Left ventricle myocardium superior (tissue), 1 donor: Measurements from ENCODE around the gene HDAC2. TPM values are rescaled to one million over a fixed set of nuclear protein-coding genes. Genes with fewer than 3 reads are reported as not detected.
"Not testable (repeated sequence)": the region's sequence is repeated elsewhere in the genome, so short reads cannot be mapped to it uniquely, and the experiment has no call there.

ENCODE experiments used
- ATAC-seq: fragments of 200-7000 bp; cut with Tn5 transposase; one replicate; pipeline ENCODE4 v1.9.1; 2020; ENCODE audit warnings: mild to moderate bottlenecking, moderate library complexity
- DNase-seq: peaks from one replicate; pipeline ENCODE4 v3.0.0-alpha.2; 2020
- intact Hi-C: fragments of 100-400 bp; cut with micrococcal nuclease; formaldehyde crosslinking; loops from one replicate; pipeline ENCODE4 v1.11.0; 2022
- total RNA-seq: library from RNA; stranded (reverse); fragmentation: NEBNext Ultra II Directional; extraction: Animal tissue kit (Norgen Biotek cat#: 25700); gene quantifications from one replicate; pipeline ENCODE4 v1.2.1, GENCODE V29; 2021
- donor health status: DM: no; HTN: yes; CAD: no; lungs with severe emphysema.

Gene HDAC2
- total RNA-seq, 1 donor from 2014 or later = 46.7 TPM

DNA sequence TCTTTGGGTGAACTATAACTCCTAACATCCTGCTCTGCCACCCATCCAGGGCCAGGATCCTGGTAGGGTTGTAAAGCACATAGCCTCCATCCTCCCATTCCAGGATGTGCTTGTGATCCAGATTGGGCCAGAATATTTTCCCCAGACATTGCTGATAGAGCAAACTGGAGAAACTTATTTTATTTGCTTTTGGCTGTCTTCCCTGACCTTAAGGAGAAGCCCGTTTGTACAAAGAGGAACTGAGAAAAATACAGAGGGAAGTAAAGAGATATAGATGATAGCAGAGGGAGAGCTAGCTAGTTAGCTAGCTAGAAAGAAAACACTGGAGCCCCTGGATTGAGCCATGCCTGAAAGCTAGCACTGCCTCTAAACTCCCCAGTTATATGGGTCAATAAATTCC, 9.0 kb upstream of the HDAC2 start:
- ATAC-seq = peak; percentile 42
- intact Hi-C loops = no loop called here
- no peak for DNase-seq

DNA sequence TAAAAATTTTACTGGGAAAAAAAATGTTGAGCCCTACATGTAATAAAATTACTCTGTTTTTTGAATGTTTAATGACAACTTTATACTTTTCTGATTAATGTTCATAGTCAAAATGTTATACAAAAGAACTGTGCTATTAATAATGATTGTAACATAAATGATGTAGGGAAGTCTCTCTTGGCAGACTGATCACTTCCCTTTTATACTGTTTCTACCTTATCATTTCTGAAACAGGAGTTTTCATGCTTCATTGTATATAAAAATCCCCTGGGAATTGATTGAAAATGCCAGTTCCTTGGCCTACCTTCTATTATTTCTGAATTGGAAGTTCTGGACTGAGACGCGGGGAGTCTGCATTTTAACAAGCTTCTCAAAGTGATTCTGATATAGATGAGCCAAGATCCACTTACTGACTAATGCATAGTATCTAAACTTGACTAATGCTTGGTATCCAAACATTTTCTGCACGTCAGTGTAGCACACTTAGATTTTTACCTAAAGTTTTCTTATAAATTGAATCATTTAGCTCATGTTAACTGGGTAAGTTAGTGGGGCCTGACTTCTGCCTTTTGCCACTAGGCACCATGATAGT, 7.2 kb upstream of the HDAC2 start:
- intact Hi-C loops = no loop called here
- ATAC-seq = no peak
- DNase-seq = no peak

DNA sequence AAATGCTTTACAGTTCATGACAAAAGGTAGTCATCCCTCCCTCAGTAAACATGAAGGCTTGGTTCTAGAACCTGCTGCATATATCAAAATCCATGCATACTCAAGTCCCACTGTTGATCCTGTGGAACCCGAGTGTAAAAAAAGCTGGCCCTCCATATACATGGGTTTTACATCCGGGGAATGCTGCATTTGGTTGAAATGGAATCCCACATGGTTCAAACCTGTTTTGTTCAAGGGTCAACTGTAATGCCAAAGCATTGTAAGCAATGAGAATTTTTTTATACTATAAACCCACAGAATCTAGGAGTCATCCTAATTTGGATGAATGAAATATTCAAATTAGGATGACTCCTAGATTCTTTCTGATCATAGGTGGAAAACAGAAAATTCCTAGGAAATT, 5.9 kb upstream of the HDAC2 start:
- intact Hi-C loops = no loop called here
- no peak for ATAC-seq
- DNase-seq = no peak

DNA sequence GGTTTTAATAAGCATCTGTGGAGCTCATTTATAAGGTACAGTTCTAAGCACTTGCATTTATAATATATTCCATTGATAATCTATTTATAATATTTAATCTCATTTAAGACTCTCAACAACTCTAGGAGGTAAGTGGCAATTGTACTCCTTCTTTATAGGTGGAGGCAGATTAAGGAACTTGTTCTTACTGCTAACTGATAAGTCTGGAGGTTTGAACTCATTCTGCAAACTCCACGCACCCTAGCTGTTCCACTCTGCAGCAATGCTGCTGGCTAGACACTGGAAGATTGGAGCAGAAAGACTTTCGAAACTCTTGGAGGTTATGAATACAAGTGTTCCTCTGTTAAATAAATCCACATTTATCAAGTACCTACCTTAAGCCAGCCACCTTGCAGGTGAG, 793 bp upstream of the HDAC2 start:
- DNase-seq = no peak
- ATAC-seq = no peak
- intact Hi-C loops = no loop called here

DNA sequence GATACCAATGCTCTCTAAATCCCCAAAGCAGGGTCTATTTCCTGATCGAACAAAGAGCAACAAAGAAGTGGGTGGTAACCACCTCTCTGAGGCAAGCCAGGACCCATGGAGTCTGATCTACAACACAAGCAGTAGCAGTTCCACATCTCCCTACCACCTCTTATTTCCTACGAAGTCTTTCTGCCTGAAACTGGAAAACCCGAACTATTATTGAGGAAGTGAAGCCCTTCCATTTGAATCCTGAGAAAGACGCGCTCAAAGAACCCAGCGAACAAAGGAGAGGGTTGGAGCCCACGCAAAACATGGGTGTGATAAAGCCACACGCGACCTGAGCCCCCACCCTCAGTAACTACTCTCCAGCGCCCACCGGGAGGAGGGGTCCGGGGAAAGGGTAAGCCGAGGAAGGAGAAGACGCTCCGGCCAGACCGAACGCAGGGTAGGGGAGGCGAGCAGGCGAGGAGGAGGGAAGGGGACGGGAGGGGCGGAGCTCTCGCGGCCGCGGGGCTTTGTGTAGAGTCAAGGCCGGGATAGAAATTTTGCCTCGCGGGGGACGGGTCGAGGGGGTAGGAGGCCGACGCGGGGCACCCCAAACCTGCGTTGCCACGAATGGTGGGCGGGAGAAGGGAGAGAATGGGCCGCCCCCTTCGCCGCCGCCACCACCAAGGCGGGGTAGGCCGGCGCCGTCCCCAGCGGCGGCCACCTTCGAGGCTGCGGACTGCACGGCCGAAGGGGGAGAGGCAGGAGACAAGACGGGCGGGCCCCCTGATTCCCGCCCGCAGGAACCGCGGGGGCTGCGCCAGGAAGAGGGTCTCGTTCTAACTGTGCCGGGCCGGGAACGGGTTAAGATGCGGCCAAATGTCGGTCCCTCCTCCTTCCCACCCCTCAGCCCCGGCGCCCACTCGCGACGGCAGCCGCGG, 802 bp downstream of the HDAC2 start:
- DNase-seq (peak; percentile 69), ATAC-seq (peak; percentile 62)
- intact Hi-C loops = no loop called here

DNA sequence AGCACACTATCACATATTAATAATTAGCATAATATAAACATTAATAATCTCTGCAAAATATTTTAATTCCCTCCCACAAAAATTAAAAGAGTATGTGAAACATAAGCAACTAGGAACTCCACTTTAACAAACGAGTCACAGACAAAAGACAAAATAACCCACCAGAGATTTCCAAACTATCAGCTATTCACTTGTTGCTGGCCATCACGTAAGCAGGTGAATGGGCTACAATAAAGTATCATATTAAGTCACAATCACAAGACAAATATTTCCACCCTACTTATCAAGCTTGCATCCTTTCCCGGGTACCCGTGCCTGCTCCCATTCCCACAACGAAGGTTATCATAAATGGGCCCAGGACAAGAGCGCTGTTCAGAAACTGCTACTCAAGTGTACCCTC, 2.5 kb downstream of the HDAC2 start:
- ATAC-seq (no peak), DNase-seq (no peak)
- intact Hi-C loops = no loop called here

DNA sequence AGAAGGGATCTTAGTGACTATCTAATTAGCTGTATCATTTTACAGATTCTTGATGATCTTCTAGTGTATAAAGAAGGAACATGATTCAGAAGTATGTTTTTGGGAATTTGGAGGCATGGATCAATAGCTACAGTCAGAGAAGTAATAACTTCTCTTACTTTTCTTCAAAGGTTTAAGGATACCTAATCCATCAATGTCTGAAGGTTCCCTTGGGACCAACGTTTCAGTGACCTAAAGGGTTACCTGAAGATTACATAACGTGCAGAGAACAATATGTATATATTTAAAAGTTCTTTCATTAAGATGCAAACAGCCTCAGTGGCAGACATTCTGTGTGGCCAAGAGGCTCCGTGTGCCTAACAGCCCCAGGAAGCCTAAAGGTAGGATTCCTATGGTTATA, 3.2 kb downstream of the HDAC2 start:
- DNase-seq = no peak
- intact Hi-C loops = no loop called here

DNA sequence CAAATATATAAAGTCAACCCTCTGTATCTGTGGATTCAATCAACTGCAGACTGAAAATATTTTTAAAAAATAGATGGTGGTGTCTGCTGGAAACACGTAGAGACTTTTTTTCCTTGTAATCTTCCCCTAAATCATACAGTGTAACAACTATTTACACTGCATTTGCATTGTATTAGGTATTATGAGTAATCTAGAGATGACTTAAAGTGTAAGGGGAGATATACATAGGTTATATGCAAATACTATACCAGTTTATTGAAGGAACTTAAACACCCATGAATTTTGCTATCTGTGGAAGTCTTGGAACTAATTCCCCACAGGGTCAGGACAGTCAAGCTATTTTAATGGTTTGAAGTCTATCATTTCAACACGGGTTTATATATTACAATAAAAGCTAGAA, 10.2 kb downstream of the HDAC2 start:
- intact Hi-C loops = no loop called here
- DNase-seq (no peak), ATAC-seq (no peak)

More for the DNA sequence above, 3.2 kb downstream of the HDAC2 start:
- ATAC-seq = no peak

DNA sequence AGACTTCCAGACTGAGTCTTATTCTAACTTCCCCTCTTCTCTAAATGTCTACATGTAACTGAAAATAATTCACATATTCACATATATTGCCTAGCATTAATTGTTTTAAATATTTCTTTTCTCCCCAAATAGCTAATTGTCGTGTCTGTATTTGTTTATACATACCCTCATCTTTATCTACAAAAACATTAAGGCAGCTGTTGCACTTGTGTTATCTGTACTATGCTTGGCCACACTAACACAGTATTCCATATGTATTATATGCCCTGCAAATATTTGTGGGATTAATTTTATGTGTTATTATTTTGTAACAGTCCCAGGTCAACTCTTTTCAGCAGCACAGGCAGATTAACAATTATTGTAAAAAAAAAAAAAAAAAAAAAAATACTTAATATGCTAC, 11.7 kb downstream of the HDAC2 start:
- ATAC-seq = no peak

DNA sequence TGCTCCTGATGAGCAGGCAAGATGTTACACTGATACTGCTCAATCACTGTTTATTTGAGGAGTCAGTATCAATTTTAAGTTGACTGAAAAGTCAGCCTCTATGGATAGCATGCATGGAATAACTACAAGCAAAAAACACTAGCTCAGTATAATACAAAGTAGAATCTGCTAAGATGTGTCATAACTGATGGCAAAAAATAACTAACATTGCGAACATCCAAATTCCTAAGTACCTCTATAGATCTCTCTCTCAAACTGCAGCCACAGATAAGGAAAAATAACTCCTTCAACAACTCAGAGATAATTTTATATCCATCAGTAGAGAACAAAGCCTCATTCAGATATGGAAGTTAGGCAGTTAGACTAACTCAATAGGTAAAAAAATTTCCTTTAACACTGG, 16.3 kb downstream of the HDAC2 start:
- DNase-seq (no peak), ATAC-seq (no peak)
- intact Hi-C loops = no loop called here

More for the DNA sequence above, 11.7 kb downstream of the HDAC2 start:
- intact Hi-C loops = no loop called here
- DNase-seq = no peak

DNA sequence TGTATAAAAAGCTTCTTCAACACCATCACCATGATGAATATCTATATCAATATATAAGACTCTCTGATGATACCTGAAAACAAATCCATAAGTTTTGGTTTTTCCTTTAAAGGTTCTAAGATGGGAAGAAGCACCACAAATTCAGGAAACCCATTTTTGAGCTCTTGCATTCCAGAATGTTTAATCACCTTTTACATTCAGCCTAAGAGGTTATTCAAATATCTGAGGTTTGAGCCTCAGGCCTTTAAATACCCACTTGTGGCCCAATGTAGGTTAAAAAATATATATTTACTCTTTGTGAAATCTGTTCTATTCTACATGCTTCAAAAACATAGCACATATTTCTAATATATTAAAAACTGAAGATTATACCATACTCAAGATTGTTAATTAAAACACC, 17.6 kb downstream of the HDAC2 start:
- DNase-seq (no peak), ATAC-seq (no peak)
- intact Hi-C loops = no loop called here

DNA sequence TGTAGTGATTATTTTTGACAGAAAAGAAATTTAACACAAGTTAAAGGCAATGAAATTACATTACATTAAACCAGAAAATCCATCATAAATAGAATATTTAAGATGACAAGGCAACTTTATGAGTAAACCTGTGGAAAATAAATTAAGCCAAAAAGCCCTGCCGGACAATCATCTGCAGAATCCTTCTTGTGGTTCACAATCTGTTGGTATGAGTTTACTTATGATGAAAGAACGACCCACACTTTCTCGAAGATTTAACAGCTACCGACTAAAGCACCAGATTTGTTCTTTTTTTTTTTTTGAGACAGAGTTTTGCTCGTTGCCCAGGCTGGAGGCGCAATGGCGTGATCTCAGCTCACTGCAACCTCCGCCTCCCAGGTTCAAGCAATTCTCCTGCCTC, 21.4 kb downstream of the HDAC2 start:
- DNase-seq = no peak
- ATAC-seq = no peak
- intact Hi-C loops = no loop called here

DNA sequence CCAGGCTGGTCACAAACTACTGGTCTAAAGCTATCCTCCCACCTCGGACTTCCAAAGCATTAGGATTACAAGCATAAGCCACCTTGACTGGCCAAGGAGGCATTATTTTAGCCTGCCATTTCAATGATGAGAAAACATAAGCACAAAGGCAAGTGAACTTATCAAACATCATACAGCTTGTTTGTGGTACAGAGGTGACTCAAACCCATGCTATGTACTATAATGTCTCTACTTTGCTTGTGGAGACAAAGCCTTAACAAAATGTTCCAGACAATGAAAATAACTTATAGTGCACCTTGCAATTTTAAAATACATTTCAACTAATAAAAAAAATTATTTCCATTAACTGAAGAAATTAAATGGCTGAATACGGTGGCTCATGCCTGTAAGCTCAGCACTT, 26.2 kb downstream of the HDAC2 start:
- intact Hi-C loops = no loop called here
- no peak for ATAC-seq
- no peak for DNase-seq

DNA sequence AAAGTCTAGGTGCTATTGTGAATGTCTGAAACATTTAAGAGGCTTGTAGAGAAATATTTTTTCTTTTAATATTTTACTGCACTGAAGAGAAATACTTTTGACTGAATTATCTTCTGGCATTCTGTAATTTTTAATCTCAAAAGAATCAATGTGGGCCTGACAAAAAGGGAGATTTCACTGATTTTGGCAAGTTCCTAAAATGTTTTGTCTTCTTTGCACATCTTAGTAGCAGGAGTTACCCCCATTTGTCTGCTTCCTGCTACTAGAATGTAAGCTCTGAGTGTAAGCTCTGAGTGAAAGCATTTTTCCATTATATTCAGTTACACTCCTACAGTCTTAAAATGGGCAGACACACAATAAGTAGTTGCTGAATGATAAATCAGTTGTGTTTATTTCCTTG, 31.1 kb downstream of the HDAC2 start:
- ATAC-seq (no peak), DNase-seq (no peak)
- intact Hi-C loops = no loop called here

DNA sequence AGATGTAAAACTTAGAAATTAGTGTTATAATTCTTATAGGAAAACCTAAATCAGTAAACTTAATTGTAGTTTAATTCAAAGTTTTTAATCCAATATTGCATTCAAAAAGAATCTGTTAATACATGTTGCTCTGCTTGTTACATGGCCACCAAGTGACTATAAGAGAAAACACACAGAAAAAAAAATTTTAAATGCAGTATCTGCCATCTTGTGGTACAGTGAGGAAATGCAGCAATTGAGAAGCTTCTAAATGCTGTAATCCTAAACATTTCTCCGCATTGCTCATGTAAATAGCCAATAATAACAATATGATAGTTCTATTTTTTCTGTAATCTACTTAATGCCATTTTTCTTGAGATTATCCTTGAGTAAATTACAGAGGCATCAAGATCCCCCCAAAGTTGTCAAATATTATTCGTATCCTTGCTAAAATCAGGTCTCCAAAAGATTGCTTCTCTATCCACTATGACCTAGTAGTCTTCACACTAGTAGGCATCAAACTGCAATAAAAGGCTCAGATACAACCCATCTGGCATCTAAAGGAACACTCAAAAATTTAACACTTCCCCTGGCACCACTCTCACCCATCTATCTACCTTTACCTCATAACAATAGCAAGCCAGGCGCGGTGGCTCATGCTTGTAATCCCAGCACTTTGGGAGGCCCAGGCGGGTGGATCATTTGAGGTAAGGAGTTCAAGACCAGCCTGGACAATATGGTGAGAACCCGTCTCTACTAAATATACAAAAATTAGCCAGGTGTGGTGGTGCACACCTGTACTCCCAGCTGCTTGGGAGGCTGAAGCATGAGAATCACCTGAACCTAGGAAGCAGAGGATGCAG, 34.6 kb downstream of the HDAC2 start:
- peak; percentile 46 for ATAC-seq

DNA sequence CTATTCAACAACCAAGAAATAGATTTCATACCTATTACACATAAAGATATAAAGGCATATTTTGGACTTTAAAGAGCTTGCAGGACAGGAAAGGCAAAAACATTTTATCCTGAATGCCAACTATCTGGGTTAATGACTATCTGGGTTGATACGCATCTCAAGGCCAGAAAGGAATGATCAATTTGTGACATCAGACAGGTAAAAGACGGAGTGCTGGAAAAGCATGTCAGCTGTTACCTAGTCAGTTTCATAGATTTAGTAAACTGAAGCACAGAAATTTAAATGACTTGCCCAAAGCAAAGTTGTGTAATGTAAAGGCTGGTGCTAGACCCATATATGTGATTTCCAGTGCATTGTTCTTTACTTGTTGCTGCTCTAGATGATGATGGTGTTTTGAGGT, 36.8 kb downstream of the HDAC2 start:
- intact Hi-C loops = no loop called here
- ATAC-seq (no peak), DNase-seq (no peak)

More for the DNA sequence above, 34.6 kb downstream of the HDAC2 start:
- peak; percentile 22 for DNase-seq
- intact Hi-C loops = no loop called here

DNA sequence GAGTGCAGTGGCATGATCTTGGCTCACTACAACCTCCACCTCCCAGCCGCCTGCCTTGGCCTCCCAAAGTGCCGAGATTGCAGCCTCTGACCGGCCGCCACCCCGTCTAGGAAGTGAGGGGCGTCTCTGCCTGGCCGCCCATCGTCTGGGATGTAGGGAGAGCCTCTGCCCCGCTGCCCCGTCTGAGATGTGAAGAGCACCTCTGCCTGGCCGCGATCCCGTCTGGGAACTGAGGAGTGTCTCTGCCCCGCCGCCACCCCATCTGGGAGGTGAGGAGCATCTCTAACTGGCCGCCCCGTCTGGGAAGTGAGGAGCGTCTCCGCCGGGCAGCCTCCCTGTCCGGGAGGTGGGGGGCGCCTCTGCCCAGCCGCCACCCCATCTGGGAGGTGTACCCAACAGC, 39.0 kb downstream of the HDAC2 start:
- ATAC-seq, intact Hi-C loops: not testable (repeated sequence)
- peak; percentile 8 for DNase-seq

DNA sequence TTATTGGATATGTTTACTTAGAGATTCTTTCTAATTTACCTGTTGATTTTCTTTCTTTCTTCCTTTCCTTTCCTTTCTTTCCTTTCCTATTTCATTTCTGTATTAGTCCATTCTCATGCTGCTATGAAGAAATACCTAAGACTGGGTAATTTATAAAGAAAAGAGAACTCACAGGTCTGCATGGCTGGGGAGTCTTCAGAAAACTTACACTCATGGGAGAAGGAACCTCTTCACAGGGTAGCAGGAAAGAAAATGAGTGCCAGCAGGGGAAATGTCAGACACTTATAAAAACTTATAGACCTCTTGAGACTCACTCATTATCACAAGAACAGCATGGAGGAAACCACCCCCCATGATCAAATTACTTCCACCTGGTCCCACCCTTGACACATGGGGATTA, 40.8 kb downstream of the HDAC2 start:
- ATAC-seq = no peak
- intact Hi-C loops = no loop called here
- DNase-seq = no peak

DNA sequence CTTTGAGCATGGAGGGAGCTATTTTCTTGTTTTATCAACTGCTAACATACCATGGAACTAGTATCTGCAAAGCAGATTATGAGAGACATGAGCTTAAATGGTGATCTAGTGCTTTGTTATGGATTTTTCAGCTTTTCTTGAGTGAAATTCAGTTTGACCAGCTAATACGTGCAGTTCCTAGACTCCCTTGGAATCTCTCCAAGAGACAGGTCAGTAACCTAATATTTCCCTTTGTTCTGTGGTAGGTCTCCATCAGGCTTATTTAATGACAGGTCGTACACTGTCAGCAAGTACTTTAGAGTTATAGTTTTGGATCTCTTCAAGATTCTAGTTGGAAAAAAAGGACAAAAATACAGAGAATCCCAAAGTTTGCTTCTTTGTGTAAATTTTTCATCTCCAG, 43.9 kb downstream of the HDAC2 start:
- intact Hi-C loops = no loop called here
- ATAC-seq = no peak
- no peak for DNase-seq

DNA sequence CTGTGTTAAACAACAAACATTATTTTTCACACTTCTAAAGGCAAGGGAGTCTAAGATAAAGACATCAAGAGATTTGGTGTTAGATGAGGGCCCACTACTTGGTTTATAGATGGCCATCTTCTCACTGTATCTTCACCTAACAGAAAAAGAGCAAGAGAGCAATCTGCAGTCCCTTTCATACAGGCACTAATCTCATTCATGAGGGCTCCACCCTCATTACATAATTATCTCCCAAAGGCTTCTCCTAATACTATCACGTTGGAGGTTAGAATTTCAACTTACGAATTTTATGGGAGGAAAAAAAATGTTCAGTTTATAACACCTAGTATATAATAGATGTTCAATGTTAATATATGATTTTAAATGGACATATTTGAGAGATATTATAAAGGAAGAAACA, 45.6 kb downstream of the HDAC2 start:
- DNase-seq = no peak
- ATAC-seq = no peak
- intact Hi-C loops = no loop called here
